ENCODE results near the gene RASSF6.

Gene RASSF6

DNA sequence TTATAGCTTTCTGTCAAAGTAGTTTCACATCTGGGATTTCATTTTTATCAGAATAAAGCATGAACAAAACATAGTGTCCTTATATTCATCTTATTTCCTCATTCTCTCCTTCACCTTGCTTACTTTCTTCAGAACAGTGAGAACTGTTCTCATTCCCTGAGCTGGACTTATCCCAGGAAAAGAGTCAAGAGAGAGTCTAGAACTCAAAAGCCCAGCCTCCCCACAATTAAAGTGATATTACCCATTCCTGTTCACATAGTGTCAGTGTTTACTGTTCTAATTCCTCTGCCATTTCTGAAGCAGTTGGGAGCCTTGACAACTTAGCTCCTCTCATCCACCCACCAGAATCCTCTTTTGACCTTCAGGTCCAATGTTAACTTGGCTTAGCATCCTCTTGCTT, 42.9 kb downstream of the RASSF6 start:
- TF ChIP-seq TAF1 (IDR thresholded peaks at IDR 0.05; ENCODE audit: borderline replicate concordance, insufficient read depth, low read length): no peak

DNA sequence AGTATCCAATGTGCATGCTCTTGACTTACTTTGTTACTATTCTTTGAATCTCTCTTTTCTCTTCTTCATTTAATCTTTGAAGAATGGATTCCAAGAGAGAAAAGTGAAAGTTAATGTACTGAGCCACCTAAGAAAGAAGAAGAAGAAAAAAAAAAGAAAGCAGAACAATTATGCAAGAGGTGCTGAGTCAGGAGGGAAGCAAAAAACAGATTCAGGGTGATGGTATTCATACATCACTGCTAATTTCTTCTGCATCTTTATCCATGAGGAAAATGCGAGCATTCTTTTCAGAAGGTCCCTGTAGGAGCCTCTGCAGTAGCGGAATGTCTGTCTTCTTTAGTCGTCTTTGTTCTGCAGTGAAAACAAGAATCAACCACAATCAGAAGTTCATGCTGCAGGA, 43.9 kb downstream of the RASSF6 start:
- TF ChIP-seq SIN3A (IDR thresholded peaks at IDR 0.05; ENCODE audit: borderline replicate concordance, insufficient read depth, low read length) (no peak), POLR2AphosphoS5 (IDR thresholded peaks at IDR 0.05; ENCODE audit: low read depth, low read length) (no peak), REST (IDR thresholded peaks at IDR 0.05; ENCODE audit: insufficient read depth in 1 of 2, low read depth in 2 of 2, low read length in 2 of 2) (no peak), FOXP2 (optimal IDR thresholded peaks at IDR 0.05; ENCODE audit: borderline replicate concordance, extremely low read depth, extremely low read length, insufficient read depth) (no peak), TAF1 (IDR thresholded peaks at IDR 0.05; ENCODE audit: borderline replicate concordance, insufficient read depth, low read length) (no peak)

- TF ChIP-seq FOXP2 (optimal IDR thresholded peaks at IDR 0.05; ENCODE audit: borderline replicate concordance, extremely low read depth, extremely low read length, insufficient read depth): no peak
- no peak for TF ChIP-seq POLR2AphosphoS5 (IDR thresholded peaks at IDR 0.05; ENCODE audit: low read depth, low read length)
- TF ChIP-seq TAF1 (IDR thresholded peaks at IDR 0.05; ENCODE audit: borderline replicate concordance, insufficient read depth, low read length): no peak
- TF ChIP-seq REST (IDR thresholded peaks at IDR 0.05; ENCODE audit: insufficient read depth in 1 of 2, low read depth in 2 of 2, low read length in 2 of 2): no peak
These were observed 44.6 kb downstream of the RASSF6 start for GRCh38 chr4:73575660-73576059.

- no peak for TF ChIP-seq FOXP2 (optimal IDR thresholded peaks at IDR 0.05; ENCODE audit: borderline replicate concordance, extremely low read depth, extremely low read length, insufficient read depth)
- no peak for TF ChIP-seq SIN3A (IDR thresholded peaks at IDR 0.05; ENCODE audit: borderline replicate concordance, insufficient read depth, low read length)
- TF ChIP-seq POLR2AphosphoS5 (IDR thresholded peaks at IDR 0.05; ENCODE audit: low read depth, low read length): no peak
- no peak for TF ChIP-seq REST (IDR thresholded peaks at IDR 0.05; ENCODE audit: insufficient read depth in 1 of 2, low read depth in 2 of 2, low read length in 2 of 2)
- no peak for TF ChIP-seq TAF1 (IDR thresholded peaks at IDR 0.05; ENCODE audit: borderline replicate concordance, insufficient read depth, low read length)
These were observed 46.3 kb downstream of the RASSF6 start for GRCh38 chr4:73573794-73574528.

- TF ChIP-seq REST (IDR thresholded peaks at IDR 0.05; ENCODE audit: insufficient read depth in 1 of 2, low read depth in 2 of 2, low read length in 2 of 2) (no peak), SIN3A (IDR thresholded peaks at IDR 0.05; ENCODE audit: borderline replicate concordance, insufficient read depth, low read length) (no peak), TAF1 (IDR thresholded peaks at IDR 0.05; ENCODE audit: borderline replicate concordance, insufficient read depth, low read length) (no peak), FOXP2 (optimal IDR thresholded peaks at IDR 0.05; ENCODE audit: borderline replicate concordance, extremely low read depth, extremely low read length, insufficient read depth) (no peak), POLR2AphosphoS5 (IDR thresholded peaks at IDR 0.05; ENCODE audit: low read depth, low read length) (no peak)
These were observed 75.6 kb downstream of the RASSF6 start for GRCh38 chr4:73544620-73545019.
